Kidney tubule cell (primary cell): ENCODE data around the gene COMT.
"Not testable (repeated sequence)": the region's sequence is repeated elsewhere in the genome, so short reads cannot be mapped to it uniquely, and the experiment has no call there.

Experiments used
- DNase-seq: peaks from one replicate; pipeline ENCODE4 v3.0.0-alpha.2; 2018; ENCODE audit warnings: low spot score

The COMT gene

GRCh38 chr22:19941365-19942082, at the start of gene COMT, which contains the start of gene TXNRD2:
Gene COMT, plus strand, starts transcription at chr22:19941772. Its CDS starts 20,755 bp downstream, at chr22:19962527.
Gene TXNRD2, minus strand, starts transcription at chr22:19941818. Its CDS starts 15 bp downstream, at chr22:19941803.
- peak; percentile 75 for DNase-seq

- DNase-seq = no peak
Observed at GRCh38 chr22:19892257-19892879, 49.2 kb upstream of the COMT start.

- DNase-seq = peak; percentile 62
Observed at GRCh38 chr22:19892925-19893324, 48.6 kb upstream of the COMT start.

GRCh38 chr22:19893363-19893762, 48.2 kb upstream of the COMT start:
- no peak for DNase-seq

- DNase-seq = no peak
Observed at GRCh38 chr22:19895160-19895849, 46.3 kb upstream of the COMT start.

- DNase-seq = no peak
Observed at GRCh38 chr22:19896665-19897355, 44.8 kb upstream of the COMT start.

GRCh38 chr22:19897726-19898125, 43.8 kb upstream of the COMT start:
- no peak for DNase-seq

- no peak for DNase-seq
Observed at GRCh38 chr22:19898145-19898544, 43.4 kb upstream of the COMT start.

GRCh38 chr22:19898831-19899567, 42.6 kb upstream of the COMT start:
- no peak for DNase-seq

GRCh38 chr22:19900707-19901436, 40.7 kb upstream of the COMT start:
- DNase-seq = no peak

- no peak for DNase-seq
Observed at GRCh38 chr22:19901577-19902244, 39.9 kb upstream of the COMT start.

- no peak for DNase-seq
Observed at GRCh38 chr22:19902245-19902715, 39.3 kb upstream of the COMT start.

GRCh38 chr22:19903031-19903430, 38.5 kb upstream of the COMT start:
- DNase-seq = no peak

- DNase-seq = no peak
Observed at GRCh38 chr22:19903513-19903912, 38.1 kb upstream of the COMT start.

GRCh38 chr22:19904174-19904856, 37.3 kb upstream of the COMT start:
- no peak for DNase-seq

- DNase-seq = no peak
Observed at GRCh38 chr22:19904935-19905334, 36.6 kb upstream of the COMT start.

GRCh38 chr22:19905347-19906276, 36.0 kb upstream of the COMT start:
- DNase-seq = no peak

- not testable (repeated sequence) for DNase-seq
Observed at GRCh38 chr22:19906864-19907263, 34.7 kb upstream of the COMT start.

- not testable (repeated sequence) for DNase-seq
Observed at GRCh38 chr22:19907902-19908301, 33.7 kb upstream of the COMT start.
